Motor neuron (in vitro differentiated cells): Measurements from ENCODE around the gene TDP1. TPM values are rescaled to one million over a fixed set of nuclear protein-coding genes. Genes with fewer than 3 reads are reported as not detected.

Experiments used
- ATAC-seq, 8 experiments: fragments of 200-7000 bp; cut with Tn5 transposase; replicated peaks in 6 of 8; 2 replicates each; pipeline ENCODE4 v1.8.0; 2021; ENCODE audit warnings: mild to moderate bottlenecking in 8 of 8, moderate library complexity in 8 of 8
- H3K27ac ChIP-seq, 2 donors: fragments of 250-450 bp; sonication (Bioruptor Pico); 2 replicates each; pipeline ENCODE4 v1.9.0; 2021; ENCODE audit warnings: antibody characterized with exemption in 2 of 2, mild to moderate bottlenecking in 2 of 2, moderate library complexity in 1 of 2
- H3K4me1 ChIP-seq, 2 donors: fragments of 250-450 bp; sonication (Bioruptor Pico); replicated peaks in 1 of 2; 2 replicates each; pipeline ENCODE4 v1.6.1; 2021; ENCODE audit warnings: antibody characterized with exemption in 2 of 2, mild to moderate bottlenecking in 2 of 2, moderate library complexity in 1 of 2
- H3K4me3 ChIP-seq, 5 donors: fragments of 250-450 bp; sonication (Bioruptor Pico); 2 replicates each; pipeline ENCODE4 v1.9.0; 2021; ENCODE audit warnings: antibody characterized with exemption in 5 of 5, mild to moderate bottlenecking in 5 of 5, moderate library complexity in 4 of 5
- whole genome bisulfite sequencing, 10 experiments: fragments of 450-650 bp; shearing (Covaris generic); methylation state at CpG; one replicate each; pipeline ENCODE4 v1.0.0; 2022; 5-methylcytosine and 5-hydroxymethylcytosine counted together
- in situ Hi-C, 9 experiments: fragments of 400-800 bp; cut with MboI; loops; one replicate each; pipeline ENCODE4 v1.15.0; 2021; ENCODE audit warnings: low sequenced_read_pairs in 9 of 9, low pct_unique_long_range_greater_than_20kb in 2 of 9; ENCODE audit not compliant: unreplicated experiment in 9 of 9
- total RNA-seq, 8 experiments: library from RNA; unstranded; fragments of 300-600 nt; gene quantifications; 2 replicates each; pipeline versions ENCODE4 v1.2.3 to v1.2.4, GENCODE V29; 2022

The TDP1 gene
- 100 to 1,000 TPM in 1 of 8 experiments, 10 to 100 TPM in 7; 13.5 to 156 (median 29.0) TPM for total RNA-seq

GRCh38 chr14:89955745-89956660 is at the start of gene TDP1:
TDP1 (plus strand) TSS chr14:89955927; CDS start chr14:89963115, 7,188 bp downstream.
- in situ Hi-C loops, result no loop called here
- H3K27ac ChIP-seq, result peak within 1 kb of the TSS; percentile 68 to 73
- peaks cover 0 to 10% of the 10 kb centered on the region in 2 donors for H3K4me1 ChIP-seq
- H3K4me3 ChIP-seq, result peak within 1 kb of the TSS; percentile 65 to 93 (median 80)
- ATAC-seq, result peak; percentile 60 to 85 (median 78)
- 0 to 20% (median 0%) methylated on average over 2 to 27 of the region's 84 CpGs; no CpG with 5 or more reads in 1 of the 10 experiments for WGBS, 10 experiments

GRCh38 chr14:89906000-89906399 is 49.7 kb upstream of the TDP1 start:
- Histone ChIP-seq H3K4me3 (no peak overlapping the region), H3K27ac (no peak overlapping the region), H3K4me1 (peaks cover 10 to 11% of the 10 kb centered on the region in 2 donors)
- ATAC-seq, result no peak
- in situ Hi-C loops, result loop anchor here in 8 of 9 experiments (25.0 kb wide), 3 partner anchors 119 to 869 kb away; partner anchors contain the start of gene FOXN3 (in 1 of the 8)

GRCh38 chr14:89907655-89908054 is 48.1 kb upstream of the TDP1 start:
- no peak for ATAC-seq
- 40 to 93% (median 89%) methylated on average over 1 to 4 of the region's 4 CpGs; no CpG with 5 or more reads in 1 of the 10 experiments for WGBS, 10 experiments
- Histone ChIP-seq H3K4me1 (peaks cover 24 to 25% of the 10 kb centered on the region in 2 donors), H3K27ac (no peak overlapping the region), H3K4me3 (no peak overlapping the region)
- in situ Hi-C loops, result loop anchor here in 8 of 9 experiments (25.0 kb wide), 3 partner anchors 120 to 870 kb away; partner anchors contain the start of gene FOXN3 (in 1 of the 8)

GRCh38 chr14:89908712-89909450 is 46.8 kb upstream of the TDP1 start:
- in situ Hi-C loops, result loop anchor here in 8 of 9 experiments (25.0 kb wide), 3 partner anchors 122 to 872 kb away; partner anchors contain the start of gene FOXN3 (in 1 of the 8)

GRCh38 chr14:89909586-89909985 is 46.1 kb upstream of the TDP1 start:
- no peak overlapping the region for H3K4me3 ChIP-seq
- in situ Hi-C loops, result loop anchor here in 8 of 9 experiments (25.0 kb wide), 3 partner anchors 122 to 872 kb away; partner anchors contain the start of gene FOXN3 (in 1 of the 8)
- WGBS, 10 experiments, result 20 to 100% (median 94%) methylated on average over 1 to 8 of the region's 9 CpGs; no CpG with 5 or more reads in 1 of the 10 experiments
- no peak for ATAC-seq
- H3K4me1 ChIP-seq, result peaks cover 27 to 36% of the 10 kb centered on the region in 2 donors
- no peak overlapping the region for H3K27ac ChIP-seq

More at GRCh38 chr14:89908712-89909450, 46.8 kb upstream of the TDP1 start:
- H3K27ac ChIP-seq, result no peak overlapping the region
- H3K4me3 ChIP-seq, result no peak overlapping the region
- peaks cover 27 to 36% of the 10 kb centered on the region in 2 donors for H3K4me1 ChIP-seq
- 67 to 100% (median 92%) methylated on average over 1 to 7 of the region's 9 CpGs; no CpG with 5 or more reads in 1 of the 10 experiments for WGBS, 10 experiments
- no peak for ATAC-seq

GRCh38 chr14:89910691-89911009 is 45.1 kb upstream of the TDP1 start:
- H3K4me3 ChIP-seq, result no peak overlapping the region
- 22 to 91% (median 71%) methylated on average over 1 to 5 of the region's 5 CpGs for WGBS, 10 experiments
- no peak overlapping the region for H3K27ac ChIP-seq
- ATAC-seq, result no peak
- in situ Hi-C loops, result loop anchor here (10.0 to 25.0 kb wide), 4 partner anchors 123 to 873 kb away; partner anchors contain the start of gene FOXN3 (in 1 of the 9)
- peaks cover 27 to 40% of the 10 kb centered on the region in 2 donors for H3K4me1 ChIP-seq

GRCh38 chr14:89911010-89911919 is 44.5 kb upstream of the TDP1 start:
- 10 to 44% (median 24%) methylated on average over 2 to 9 of the region's 11 CpGs for WGBS, 10 experiments
- peak in 5 of 8 experiments; percentile 64 to 71 (median 71) for ATAC-seq
- H3K4me3 ChIP-seq, result no peak overlapping the region
- in situ Hi-C loops, result loop anchor here (10.0 to 25.0 kb wide), 4 partner anchors 124 to 874 kb away; partner anchors contain the start of gene FOXN3 (in 1 of the 9)
- H3K4me1 ChIP-seq, result peaks cover 27 to 40% of the 10 kb centered on the region in 2 donors
- H3K27ac ChIP-seq, result peak overlapping the region; percentile 63 to 67

GRCh38 chr14:89912221-89912620 is 43.5 kb upstream of the TDP1 start:
- Histone ChIP-seq H3K27ac (peak overlapping the region; percentile 63 to 67), H3K4me3 (no peak overlapping the region), H3K4me1 (peaks cover 27 to 40% of the 10 kb centered on the region in 2 donors)
- no peak for ATAC-seq
- in situ Hi-C loops, result loop anchor here (10.0 to 25.0 kb wide), 4 partner anchors 125 to 875 kb away; partner anchors contain the start of gene FOXN3 (in 1 of the 9)
- 12 to 44% (median 29%) methylated on average over 1 to 2 of the region's 2 CpGs; no CpG with 5 or more reads in 1 of the 10 experiments for WGBS, 10 experiments

GRCh38 chr14:89912667-89913211 is 43.0 kb upstream of the TDP1 start:
- 0 to 20% (median 6%) methylated on average over 2 to 9 of the region's 9 CpGs for WGBS, 10 experiments
- H3K27ac ChIP-seq, result peak overlapping the region; percentile 63 to 67
- H3K4me1 ChIP-seq, result peaks cover 27 to 40% of the 10 kb centered on the region in 2 donors
- H3K4me3 ChIP-seq, result peak overlapping the region in 1 of 5 donors; percentile 10
- ATAC-seq, result peak; percentile 89 to 95 (median 94)
- in situ Hi-C loops, result loop anchor here (10.0 to 25.0 kb wide), 4 partner anchors 125 to 875 kb away; partner anchors contain the start of gene FOXN3 (in 1 of the 9)

- WGBS, 10 experiments, result 0 to 25% (median 16%) methylated on average over 1 to 6 of the region's 6 CpGs
- no peak overlapping the region for H3K4me3 ChIP-seq
- ATAC-seq, result peak in 3 of 8 experiments; percentile 33 to 54 (median 46)
- H3K27ac ChIP-seq, result no peak overlapping the region
- peaks cover 27 to 38% of the 10 kb centered on the region in 2 donors for H3K4me1 ChIP-seq
- in situ Hi-C loops, result loop anchor here (10.0 to 25.0 kb wide), 4 partner anchors 128 to 878 kb away; partner anchors contain the start of gene FOXN3 (in 1 of the 9)
Observed at GRCh38 chr14:89915114-89915878, 40.4 kb upstream of the TDP1 start.

GRCh38 chr14:89918721-89919120 is 37.0 kb upstream of the TDP1 start:
- no peak overlapping the region for H3K27ac ChIP-seq
- no peak for ATAC-seq

More at GRCh38 chr14:89918721-89919120, 37.0 kb upstream of the TDP1 start:
- in situ Hi-C loops, result loop anchor here (10.0 to 25.0 kb wide), 4 partner anchors 131 to 881 kb away; partner anchors contain the start of gene FOXN3 (in 1 of the 9)
- 92 to 100% (median 100%) methylated on average over 1 to 2 of the region's 2 CpGs; no CpG with 5 or more reads in 4 of the 10 experiments for WGBS, 10 experiments
- H3K4me3 ChIP-seq, result no peak overlapping the region
- peaks cover 7 to 20% of the 10 kb centered on the region in 2 donors for H3K4me1 ChIP-seq
